GM19328 (cell line): ENCODE data around the gene HS6ST1.
"Not testable (repeated sequence)": the region's sequence is repeated elsewhere in the genome, so short reads cannot be mapped to it uniquely, and the experiment has no call there.

Experiments used
- ATAC-seq: cut with Tn5 transposase; IDR thresholded peaks from one replicate; pipeline ENCODE4 v1.9.1; 2021; ENCODE audit warnings: mild to moderate bottlenecking, moderate library complexity; ENCODE audit not compliant: unreplicated experiment

The HS6ST1 gene

GRCh38 chr2:128269990-128270671 lies 48.5 kb downstream of the HS6ST1 start:
- ATAC-seq = no peak

- ATAC-seq = no peak
These were observed 49.3 kb downstream of the HS6ST1 start for GRCh38 chr2:128269063-128269989.

- not testable (repeated sequence) for ATAC-seq
These were observed 50.1 kb downstream of the HS6ST1 start for GRCh38 chr2:128268611-128269010.

- ATAC-seq = not testable (repeated sequence)
These were observed 50.5 kb downstream of the HS6ST1 start for GRCh38 chr2:128268145-128268544.

GRCh38 chr2:128267649-128268048 lies 51.0 kb downstream of the HS6ST1 start:
- ATAC-seq = not testable (repeated sequence)

- not testable (repeated sequence) for ATAC-seq
These were observed 51.5 kb downstream of the HS6ST1 start for GRCh38 chr2:128267197-128267596.

- not testable (repeated sequence) for ATAC-seq
These were observed 52.2 kb downstream of the HS6ST1 start for GRCh38 chr2:128266463-128266862.

- ATAC-seq = not testable (repeated sequence)
These were observed 53.1 kb downstream of the HS6ST1 start for GRCh38 chr2:128265608-128265993.

- no peak for ATAC-seq
These were observed 53.6 kb downstream of the HS6ST1 start for GRCh38 chr2:128264881-128265607.

GRCh38 chr2:128263902-128264331 lies 54.8 kb downstream of the HS6ST1 start:
- no peak for ATAC-seq

GRCh38 chr2:128262315-128263253 lies 56.1 kb downstream of the HS6ST1 start:
- no peak for ATAC-seq

GRCh38 chr2:128261245-128262128 lies 57.2 kb downstream of the HS6ST1 start:
- no peak for ATAC-seq

GRCh38 chr2:128260239-128261138 lies 58.2 kb downstream of the HS6ST1 start:
- no peak for ATAC-seq

- no peak for ATAC-seq
These were observed 59.1 kb downstream of the HS6ST1 start for GRCh38 chr2:128259585-128259984.

- no peak for ATAC-seq
These were observed 60.5 kb downstream of the HS6ST1 start for GRCh38 chr2:128258218-128258617.

- ATAC-seq = no peak
These were observed 66.2 kb downstream of the HS6ST1 start for GRCh38 chr2:128252501-128252900.

GRCh38 chr2:128252086-128252485 lies 66.6 kb downstream of the HS6ST1 start:
- not testable (repeated sequence) for ATAC-seq
